ENCODE measurements around the gene NGFR. TPM values are rescaled to one million over a fixed set of nuclear protein-coding genes. Genes with fewer than 3 reads are reported as not detected.

The NGFR gene
- total RNA-seq, 1 donor from 2014 or later: 1.2 TPM

- no peak overlapping the region for H3K4me3 Mint-ChIP-seq
- no peaks in the 10 kb centered on the region for H3K4me1 Mint-ChIP-seq
- DNase-seq (no peak), ATAC-seq (ENCODE audit: low read depth) (no peak)
- no peaks in the 10 kb centered on the region for H3K9me3 Mint-ChIP-seq
- intact Hi-C loops (cut with micrococcal nuclease): no loop called here
- ChIA-PET CTCF (no interaction called here), POLR2A (no interaction called here)
- H3K36me3 Mint-ChIP-seq (ENCODE audit: low read depth): no peaks in the 10 kb centered on the region
- TF ChIP-seq CTCF (IDR thresholded peaks at IDR 0.05): no peak
- H3K27me3 Mint-ChIP-seq: peaks cover 8% of the 10 kb centered on the region
- H3K27ac Mint-ChIP-seq: no peak overlapping the region
These were observed 20.2 kb downstream of the NGFR start for GRCh38 chr17:49515196-49515770.

GRCh38 chr17:49516180-49516579 lies 21.1 kb downstream of the NGFR start:
- Mint-ChIP-seq H3K27ac (no peak overlapping the region), H3K9me3 (no peaks in the 10 kb centered on the region), H3K36me3 (ENCODE audit: low read depth) (no peaks in the 10 kb centered on the region), H3K4me1 (no peaks in the 10 kb centered on the region), H3K4me3 (no peak overlapping the region), H3K27me3 (peaks cover 7% of the 10 kb centered on the region)
- no peak for TF ChIP-seq CTCF (IDR thresholded peaks at IDR 0.05)
- ChIA-PET CTCF (no interaction called here), POLR2A (no interaction called here)
- intact Hi-C loops (cut with micrococcal nuclease): no loop called here
- ATAC-seq (ENCODE audit: low read depth) (no peak), DNase-seq (no peak)

- H3K27me3 Mint-ChIP-seq: peaks cover 12% of the 10 kb centered on the region
- no peak for ATAC-seq (ENCODE audit: low read depth)
- peaks cover 2% of the 10 kb centered on the region for H3K4me1 Mint-ChIP-seq
- no peak for TF ChIP-seq CTCF (IDR thresholded peaks at IDR 0.05)
- no peaks in the 10 kb centered on the region for H3K9me3 Mint-ChIP-seq
- H3K27ac Mint-ChIP-seq: no peak overlapping the region
- no peak overlapping the region for H3K4me3 Mint-ChIP-seq
- intact Hi-C loops (cut with micrococcal nuclease): no loop called here
- DNase-seq: no peak
- ChIA-PET CTCF (no interaction called here), POLR2A (no interaction called here)
- no peaks in the 10 kb centered on the region for H3K36me3 Mint-ChIP-seq (ENCODE audit: low read depth)
These were observed 23.4 kb downstream of the NGFR start for GRCh38 chr17:49518346-49519078.

GRCh38 chr17:49519781-49520180 lies 24.7 kb downstream of the NGFR start:
- Mint-ChIP-seq H3K4me3 (no peak overlapping the region), H3K9me3 (no peaks in the 10 kb centered on the region), H3K4me1 (peaks cover 2% of the 10 kb centered on the region), H3K27ac (no peak overlapping the region), H3K27me3 (peaks cover 12% of the 10 kb centered on the region), H3K36me3 (ENCODE audit: low read depth) (no peaks in the 10 kb centered on the region)
- ATAC-seq (ENCODE audit: low read depth): no peak
- no peak for DNase-seq
- no peak for TF ChIP-seq CTCF (IDR thresholded peaks at IDR 0.05)
- ChIA-PET CTCF (no interaction called here), POLR2A (no interaction called here)
- intact Hi-C loops (cut with micrococcal nuclease): no loop called here

GRCh38 chr17:49520386-49521087 lies 25.4 kb downstream of the NGFR start:
- ChIA-PET POLR2A (no interaction called here), CTCF (interaction anchor here (0.6 kb wide), 1 partner anchor 384 kb away, joined by 3 read pairs; no protein-coding TSS in a partner anchor)
- Mint-ChIP-seq H3K27ac (no peak overlapping the region), H3K36me3 (ENCODE audit: low read depth) (no peaks in the 10 kb centered on the region), H3K9me3 (no peaks in the 10 kb centered on the region), H3K27me3 (peaks cover 12% of the 10 kb centered on the region), H3K4me1 (peaks cover 2% of the 10 kb centered on the region), H3K4me3 (no peak overlapping the region)
- DNase-seq (no peak), ATAC-seq (ENCODE audit: low read depth) (no peak)
- intact Hi-C loops (cut with micrococcal nuclease): no loop called here
- no peak for TF ChIP-seq CTCF (IDR thresholded peaks at IDR 0.05)

Measured in activated B cell treated with CpG ODN at 0.5 μM for 24 hours (primary cell).